Thoracic aorta (tissue), 2 donors: Measurements from ENCODE around the gene FUZ. TPM values are rescaled to one million over a fixed set of nuclear protein-coding genes. Genes with fewer than 3 reads are reported as not detected.
A peak's percentile ranks its signal among the peaks of the same experiment; 100 is the strongest.

ENCODE experiments used
- ATAC-seq: fragments of 150-250 bp; one replicate; pipeline ENCODE4 v1.8.0; 2017; ENCODE audit warnings: low read depth; ENCODE audit not compliant: insufficient number of reproducible peaks, low FRiP score
- DNase-seq: peaks from one replicate; pipeline ENCODE4 v3.0.0-alpha.2; 2020; ENCODE audit warnings: low spot score
- H3K27ac ChIP-seq, 2 donors: fragments of 200-600 bp; sonication (generic); 1 replicate in 1 of 2; 2 replicates in 1 of 2; pipeline ENCODE4 v1.5.1; 2016; ENCODE audit warnings: mild to moderate bottlenecking in 2 of 2, moderate library complexity in 2 of 2
- H3K27me3 ChIP-seq: fragments of 200-600 bp; sonication (generic); replicated peaks from 2 replicates; pipeline ENCODE4 v1.6.0; 2016; ENCODE audit warnings: mild to moderate bottlenecking; ENCODE audit not compliant: insufficient read depth
- H3K36me3 ChIP-seq: fragments of 200-600 bp; sonication (generic); one replicate; pipeline ENCODE4 v1.5.1; 2016
- H3K4me1 ChIP-seq, 2 donors: fragments of 200-600 bp; sonication (generic); 1 replicate in 1 of 2; 2 replicates in 1 of 2; pipeline versions ENCODE4 v1.5.1 to v1.6.0; 2016; ENCODE audit warnings: low read depth in 2 of 2, mild to moderate bottlenecking in 1 of 2; ENCODE audit not compliant: control insufficient read depth in 1 of 2
- H3K4me3 ChIP-seq: fragments of 200-600 bp; sonication (generic); 2 replicates; pipeline ENCODE4 v1.5.1; 2016; ENCODE audit warnings: mild to moderate bottlenecking
- H3K9me3 ChIP-seq: fragments of 200-600 bp; sonication (generic); 2 replicates; pipeline ENCODE4 v1.5.1; 2016
- CTCF ChIP-seq: fragments of 200-600 bp; sonication (generic); IDR thresholded peaks from one replicate; pipeline ENCODE4 v1.5.1; 2019; ENCODE audit warnings: antibody characterized with exemption
- total RNA-seq, 2 donors: library from RNA; depleted of rRNA; stranded (reverse); fragments of >200 nt; gene quantifications; one replicate each; pipeline versions ENCODE4 v1.1.0 to v1.2.3, GENCODE V29; 2016

Gene FUZ
- total RNA-seq, 2 donors from 2014 or later = 23.6 to 27.3 TPM

- no peak for ATAC-seq
- peaks cover 19 to 28% of the 10 kb centered on the region in 2 donors for H3K4me1 ChIP-seq
- DNase-seq = no peak
- no peak for TF ChIP-seq CTCF
- no peaks in the 10 kb centered on the region for H3K9me3 ChIP-seq
- no peak overlapping the region for H3K27ac ChIP-seq
- H3K36me3 ChIP-seq = no peaks in the 10 kb centered on the region
- no peaks in the 10 kb centered on the region for H3K27me3 ChIP-seq
- peak overlapping the region; percentile 92 for H3K4me3 ChIP-seq
Measured at GRCh38 chr19:49767967-49768581, 45.0 kb downstream of the FUZ start.

GRCh38 chr19:49767381-49767780 is 45.7 kb downstream of the FUZ start:
- no peak for TF ChIP-seq CTCF
- H3K9me3 ChIP-seq = no peaks in the 10 kb centered on the region
- H3K27me3 ChIP-seq = no peaks in the 10 kb centered on the region
- peak overlapping the region; percentile 92 for H3K4me3 ChIP-seq
- H3K27ac ChIP-seq = peak overlapping the region; percentile 73 to 76
- DNase-seq (no peak), ATAC-seq (no peak)
- no peaks in the 10 kb centered on the region for H3K36me3 ChIP-seq
- H3K4me1 ChIP-seq = peaks cover 19 to 28% of the 10 kb centered on the region in 2 donors

- Histone ChIP-seq H3K36me3 (no peaks in the 10 kb centered on the region), H3K27ac (peak within 1 kb of the TSS; percentile 89 to 94), H3K4me3 (peak within 1 kb of the TSS; percentile 92), H3K9me3 (no peaks in the 10 kb centered on the region), H3K4me1 (peaks cover 19 to 28% of the 10 kb centered on the region in 2 donors), H3K27me3 (no peaks in the 10 kb centered on the region)
- no peak for TF ChIP-seq CTCF
- ATAC-seq = no peak
- DNase-seq = no peak
Measured at GRCh38 chr19:49766930-49767299, 46.2 kb downstream of the FUZ start, which contains the start of gene AP2A1. Gene AP2A1 (plus strand): TSS chr19:49767001. CDS start chr19:49767134, 133 bp downstream.

- no peak for TF ChIP-seq CTCF
- Histone ChIP-seq H3K36me3 (no peaks in the 10 kb centered on the region), H3K27me3 (no peaks in the 10 kb centered on the region), H3K9me3 (no peaks in the 10 kb centered on the region), H3K4me3 (peak overlapping the region; percentile 92), H3K27ac (peak overlapping the region; percentile 89 to 94), H3K4me1 (peaks cover 19 to 28% of the 10 kb centered on the region in 2 donors)
- DNase-seq (peak; percentile 99), ATAC-seq (peak; percentile 98)
Measured at GRCh38 chr19:49766007-49766929, 46.8 kb downstream of the FUZ start.

DNA sequence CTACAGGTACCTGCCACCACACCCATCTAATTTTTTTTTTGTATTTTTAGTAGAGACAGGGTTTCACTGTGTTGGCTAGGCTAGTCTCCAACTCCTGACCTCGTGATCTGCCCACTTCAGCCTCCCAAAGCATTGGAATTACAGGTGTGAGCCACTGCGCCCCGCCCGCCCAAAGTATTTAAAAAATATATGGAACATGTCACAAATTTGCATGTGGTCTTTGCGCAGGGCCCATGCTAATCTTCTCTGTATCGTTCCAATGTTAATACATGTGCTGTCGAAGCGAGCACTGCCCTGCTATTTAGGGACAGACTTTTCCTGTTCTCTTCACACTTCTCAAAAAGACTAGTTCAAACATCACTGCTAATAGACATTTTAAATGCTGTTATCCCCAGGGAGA is 48.8 kb downstream of the FUZ start:
- no peak overlapping the region for H3K4me3 ChIP-seq
- no peak for DNase-seq
- no peak for ATAC-seq
- H3K4me1 ChIP-seq = peaks cover 19 to 26% of the 10 kb centered on the region in 2 donors
- H3K27ac ChIP-seq = no peak overlapping the region
- no peaks in the 10 kb centered on the region for H3K9me3 ChIP-seq
- H3K27me3 ChIP-seq = no peaks in the 10 kb centered on the region
- TF ChIP-seq CTCF = no peak
- no peaks in the 10 kb centered on the region for H3K36me3 ChIP-seq
